IPS DF 19.7 (cell line): ENCODE data around the gene TNK2.
"Not testable (repeated sequence)": the region's sequence is repeated elsewhere in the genome, so short reads cannot be mapped to it uniquely, and the experiment has no call there.

ENCODE experiments used
- DNase-seq: peaks from one replicate; pipeline ENCODE4 v3.0.0-alpha.2; 2013; ENCODE audit warnings: low read depth, low spot score

Gene TNK2

DNA sequence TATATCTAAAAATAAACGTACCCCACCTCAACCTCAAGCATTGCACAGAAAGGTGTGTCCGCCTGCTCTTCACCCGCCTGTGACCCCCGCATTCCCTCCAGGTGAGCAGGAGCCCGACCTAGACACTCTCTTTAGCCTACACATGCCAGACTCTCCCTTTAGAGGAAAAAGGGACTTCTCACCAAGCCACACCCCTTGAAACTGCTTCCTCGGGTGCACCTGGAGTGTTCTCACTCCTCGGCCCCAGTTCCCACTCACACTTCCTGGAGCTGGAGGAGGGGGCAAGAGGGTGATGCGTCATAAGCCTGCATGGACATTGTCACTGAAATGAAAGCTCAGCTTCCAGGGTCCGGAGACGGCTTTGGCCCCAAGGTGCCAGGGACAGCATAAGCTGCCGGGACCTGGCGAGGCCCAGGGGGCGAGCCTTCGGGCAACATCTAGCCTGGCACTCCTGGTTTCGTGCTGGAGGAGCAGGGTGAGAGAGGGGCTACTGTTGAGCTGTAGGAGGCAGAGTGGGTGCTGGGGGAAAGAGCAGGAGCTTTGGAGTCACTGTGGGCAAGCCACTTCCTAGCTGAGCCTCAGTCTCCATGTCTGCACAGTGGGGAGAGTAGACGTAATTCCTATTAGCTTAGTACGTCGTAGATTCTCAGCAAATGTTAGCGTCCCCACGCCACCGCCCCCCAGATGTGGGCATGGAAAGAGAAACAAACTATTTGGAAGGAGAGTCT lies 86.8 kb downstream of the TNK2 start:
- no peak for DNase-seq

DNA sequence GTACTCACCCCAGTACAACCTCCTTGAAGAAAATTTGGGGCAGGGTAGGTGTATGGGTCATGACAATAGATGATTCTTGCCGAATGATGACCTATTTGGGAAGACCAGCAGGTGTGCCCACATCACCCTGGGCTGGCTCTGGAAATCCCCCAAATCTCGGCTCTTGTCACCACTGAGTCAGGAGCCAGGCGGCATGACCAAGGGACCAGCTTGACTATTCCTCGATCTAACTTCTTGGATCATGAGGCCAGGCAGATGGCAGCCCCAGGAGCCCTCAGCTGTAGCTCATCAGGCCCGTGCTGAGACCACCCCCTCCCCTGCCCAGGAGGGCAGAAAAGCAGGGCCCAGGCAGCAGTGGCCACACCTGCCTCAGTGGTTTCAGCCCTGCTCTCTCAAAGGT lies 87.5 kb downstream of the TNK2 start:
- no peak for DNase-seq

DNA sequence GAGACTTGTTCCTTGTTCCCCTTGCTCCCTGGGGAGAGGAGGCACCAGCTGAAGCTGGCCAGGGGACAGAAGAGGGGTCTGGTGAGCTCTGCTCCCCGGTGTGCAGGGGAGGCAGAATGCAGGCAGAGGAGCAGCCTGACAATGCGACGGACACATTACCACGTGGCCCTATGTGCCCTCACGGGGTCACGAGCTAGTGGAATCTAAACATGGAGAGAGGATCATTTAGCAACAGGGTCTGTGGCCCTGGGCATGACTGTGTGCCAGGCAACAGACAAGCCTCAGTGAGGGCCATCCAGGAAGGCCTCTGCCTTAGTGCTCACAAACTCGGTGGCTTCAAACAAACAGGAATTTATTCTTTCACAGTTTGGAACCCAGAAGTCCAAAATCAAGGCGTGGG lies 88.2 kb downstream of the TNK2 start:
- DNase-seq = no peak

DNA sequence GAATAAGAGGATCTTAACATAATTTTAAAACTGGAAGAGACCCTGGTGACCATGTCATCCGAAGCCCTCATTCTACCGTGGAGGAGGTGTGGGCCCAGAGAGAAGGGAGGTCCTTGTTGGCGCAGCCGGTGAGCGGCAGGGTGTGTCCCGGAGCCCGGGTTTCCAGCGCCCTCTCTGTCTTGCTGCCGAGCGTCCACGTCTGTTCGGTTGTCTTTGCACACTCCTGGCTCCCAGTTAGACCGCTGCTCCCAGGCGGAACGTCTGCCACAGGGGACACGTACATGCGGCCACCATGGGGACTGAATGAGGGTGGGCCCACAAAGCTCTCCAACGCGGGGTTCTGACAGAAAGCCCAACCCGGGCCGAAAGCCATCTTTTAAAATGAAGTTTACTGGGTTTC lies 90.0 kb downstream of the TNK2 start:
- DNase-seq = no peak

DNA sequence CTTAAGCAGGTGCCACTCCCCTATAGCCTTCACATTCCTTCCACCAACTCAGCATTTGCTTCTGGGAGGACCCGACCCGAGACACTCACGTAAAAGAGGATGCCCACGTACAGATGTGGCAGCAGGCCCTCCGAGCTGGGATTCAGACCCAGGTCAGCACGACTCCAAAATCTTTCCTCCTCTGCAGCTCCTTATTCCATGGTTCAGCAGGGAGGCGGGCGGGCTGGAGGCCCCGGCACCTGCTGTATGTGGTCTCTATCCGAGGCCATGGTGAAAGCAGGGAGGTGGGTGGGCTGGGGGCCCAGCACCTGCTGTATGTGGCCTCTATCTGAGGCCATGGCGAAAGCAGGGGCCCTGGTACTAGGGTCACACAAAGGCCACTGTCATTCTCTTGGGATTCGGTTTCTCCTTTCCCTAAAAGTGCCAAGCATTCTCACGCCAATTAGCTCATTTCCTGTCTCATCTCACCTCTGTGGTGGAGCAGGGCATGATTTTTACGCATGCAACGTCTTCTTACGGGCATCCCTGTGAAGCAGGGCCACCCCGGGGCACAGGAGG lies 90.7 kb downstream of the TNK2 start:
- DNase-seq = no peak

DNA sequence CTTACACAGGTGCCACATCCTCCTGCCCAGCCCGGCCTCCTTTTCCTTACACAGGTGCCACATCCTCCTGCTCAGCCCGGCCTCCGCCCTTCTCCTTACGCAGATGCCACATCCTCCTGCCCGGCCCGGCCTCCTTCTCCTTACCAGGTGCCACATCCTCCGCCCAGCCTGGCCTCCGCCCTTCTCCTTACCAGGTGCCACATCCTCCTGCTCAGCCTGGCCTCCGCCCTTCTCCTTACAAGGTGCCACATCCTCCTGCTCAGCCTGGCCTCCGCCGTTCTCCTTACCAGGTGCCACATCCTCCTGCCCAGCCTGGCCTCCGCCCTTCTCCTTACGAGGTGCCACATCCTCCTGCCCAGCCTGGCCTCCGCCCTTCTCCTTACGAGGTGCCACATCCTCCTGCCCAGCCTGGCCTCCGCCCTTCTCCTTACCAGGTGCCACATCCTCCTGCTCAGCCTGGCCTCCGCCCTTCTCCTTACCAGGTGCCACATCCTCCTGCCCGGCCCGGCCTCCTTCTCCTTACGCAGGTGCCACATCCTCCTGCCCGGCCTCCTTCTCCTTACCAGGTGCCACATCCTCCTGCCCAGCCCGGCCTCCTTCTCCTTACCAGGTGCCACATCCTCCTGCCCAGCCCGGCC lies 92.0 kb downstream of the TNK2 start:
- not testable (repeated sequence) for DNase-seq

DNA sequence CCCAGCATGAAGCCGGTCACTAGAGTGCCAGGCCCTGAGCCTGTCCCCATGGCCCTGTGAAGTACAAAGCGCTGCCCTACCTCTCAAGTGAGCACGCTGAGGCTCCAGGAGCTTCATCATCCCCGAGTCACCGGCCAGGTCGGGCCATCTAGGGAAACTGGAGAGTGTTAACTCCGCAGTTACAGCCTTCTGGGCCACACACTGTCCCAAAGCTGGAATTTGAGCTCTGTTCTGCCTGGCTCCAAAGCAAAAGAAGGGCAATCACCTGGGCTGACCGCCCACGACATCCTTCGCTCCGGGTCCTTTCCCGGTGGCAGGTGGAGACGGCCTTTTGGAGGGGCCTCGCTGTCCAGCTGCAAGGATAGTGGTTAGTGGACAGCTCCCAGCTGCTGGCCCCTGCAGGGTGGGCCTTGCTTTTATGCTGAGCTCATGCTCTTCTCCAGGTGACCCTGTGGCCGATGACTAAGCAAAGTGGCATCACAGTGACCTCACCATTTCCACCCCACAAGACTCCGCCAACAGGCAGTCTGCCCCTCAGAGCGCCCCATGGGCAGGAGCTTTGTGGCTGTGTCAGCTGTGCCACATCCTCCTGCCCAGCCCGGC lies 93.1 kb downstream of the TNK2 start:
- no peak for DNase-seq

DNA sequence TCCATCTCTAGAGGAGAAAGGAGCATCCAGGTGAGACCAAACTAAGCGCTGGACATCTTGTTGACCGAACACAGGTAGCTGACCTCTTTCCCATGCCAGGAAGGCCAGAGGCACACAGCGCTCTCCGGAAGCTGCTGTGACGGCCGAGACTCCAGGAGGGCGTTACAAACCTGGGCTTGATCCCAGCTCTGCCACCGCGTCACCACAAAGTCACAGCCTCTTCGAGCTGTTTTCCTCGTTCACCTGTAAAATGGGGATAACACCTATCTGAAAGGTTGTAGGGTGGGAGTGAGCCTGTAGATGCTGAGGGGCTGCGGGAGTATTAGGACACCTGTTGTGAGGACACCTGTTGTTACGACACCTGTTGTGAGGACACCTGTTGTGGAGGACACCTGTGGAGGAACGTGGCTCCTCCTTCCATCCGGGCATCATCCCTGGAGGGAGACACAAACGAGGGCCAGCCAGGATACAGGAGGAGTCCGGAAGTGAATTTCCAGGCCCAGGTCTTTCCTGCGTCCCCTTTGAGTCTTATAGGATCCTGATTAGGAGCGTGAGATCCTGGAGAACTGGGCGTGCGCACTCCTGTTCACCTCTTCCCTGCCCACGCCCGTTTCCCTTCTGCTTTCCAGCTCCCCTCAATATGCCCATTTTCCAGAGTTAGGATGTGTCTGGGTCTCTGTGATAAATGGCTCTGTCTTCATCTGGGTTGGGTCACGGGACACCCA lies 94.3 kb downstream of the TNK2 start:
- DNase-seq = no peak
